GM12878 (cell line): ENCODE measurements around the gene SVIL. TPM values are rescaled to one million over a fixed set of nuclear protein-coding genes. Genes with fewer than 3 reads are reported as not detected.

Experiments
- ATAC-seq: fragments of 200-7000 bp; cut with Tn5 transposase; 3 replicates; pipeline ENCODE4 v1.9.1; 2020; ENCODE audit warnings: mild to moderate bottlenecking, moderate library complexity
- BruUV-seq: library from RNA; stranded (reverse); fragments of 400-500 nt; replicated peaks from 2 replicates; lab custom pipeline; 2021; lab: Mats Ljungman, UMichigan
- CTCF ChIA-PET: fragments of 300-600 bp; sonication (Branson Sonifier 250); formaldehyde crosslinking; extraction: SDS; loops from one replicate; lab custom pipeline; 2021; ENCODE audit warnings: inconsistent platforms; lab: Yijun Ruan, JAX
- POLR2A ChIA-PET: fragments of 350-600 bp; formaldehyde crosslinking; extraction: SDS; loops from one replicate; lab custom pipeline; 2021; ENCODE audit warnings: inconsistent platforms; lab: Charles Lee
- RAD21 ChIA-PET: fragments of 300-600 bp; sonication (Branson Sonifier 250); formaldehyde crosslinking; loops from one replicate; lab custom pipeline; 2023; ENCODE audit warnings: antibody characterized with exemption; ENCODE audit not compliant: unreplicated experiment; lab: Charles Lee
- SMC1A ChIA-PET: fragments of 300-600 bp; sonication (Branson Sonifier 250); formaldehyde crosslinking; loops from one replicate; lab custom pipeline; 2023; ENCODE audit not compliant: unreplicated experiment, uncharacterized antibody; lab: Charles Lee
- DNase-seq: peaks from one replicate; pipeline ENCODE4 v3.0.0-alpha.2; 2011; ENCODE audit warnings: low read depth, low spot score
- FAIRE-seq: peaks from 3 replicates; lab custom pipeline; 2011; peaks lifted over from hg19 to GRCh38; lab: Jason Lieb, UNC
- H2AFZ ChIP-seq: 2 replicates; pipeline ENCODE4 v1.6.0; 2011; ENCODE audit warnings: low read depth, low read length, control low read depth; ENCODE audit not compliant: control insufficient read depth
- H3K27ac ChIP-seq: 2 replicates; pipeline ENCODE4 v1.5.1; 2011; ENCODE audit warnings: control low read depth; ENCODE audit not compliant: control insufficient read depth, insufficient read depth
- H3K27me3 ChIP-seq, 2 experiments: replicated peaks in 1 of 2; 2 replicates each; pipeline versions ENCODE4 v1.6.0 to v1.6.1; 2011; ENCODE audit warnings: low read length in 1 of 2; ENCODE audit not compliant: control insufficient read depth in 2 of 2, insufficient read depth in 2 of 2
- H3K36me3 ChIP-seq, 2 experiments: 2 replicates each; pipeline ENCODE4 v1.5.1; 2011; ENCODE audit warnings: low read length in 1 of 2; ENCODE audit not compliant: control insufficient read depth in 2 of 2, insufficient read depth in 2 of 2
- H3K4me1 ChIP-seq: 2 replicates; pipeline ENCODE4 v1.6.1; 2011; ENCODE audit warnings: mild to moderate bottlenecking, low read length, moderate library complexity, mixed read lengths; ENCODE audit not compliant: control insufficient read depth, insufficient read depth
- H3K4me2 ChIP-seq: 2 replicates; pipeline ENCODE4 v1.6.0; 2011; ENCODE audit warnings: control low read depth; ENCODE audit not compliant: control insufficient read depth, insufficient read depth
- H3K4me3 ChIP-seq: fragments of 200-600 bp; sonication (generic); 2 replicates; pipeline ENCODE4 v1.5.1; 2016
- H3K79me2 ChIP-seq: 2 replicates; pipeline ENCODE4 v1.6.0; 2011; ENCODE audit warnings: low read length; ENCODE audit not compliant: control insufficient read depth, insufficient read depth
- H3K9ac ChIP-seq: 2 replicates; pipeline ENCODE4 v1.8.0; 2011; ENCODE audit warnings: low read length, control low read depth, mixed read lengths; ENCODE audit not compliant: control insufficient read depth, insufficient read depth
- H3K9me3 ChIP-seq: replicated peaks from 3 replicates; pipeline ENCODE4 v1.5.1; 2011; ENCODE audit warnings: mild to moderate bottlenecking, low read length; ENCODE audit not compliant: control insufficient read depth, insufficient read depth
- H4K20me1 ChIP-seq: 2 replicates; pipeline ENCODE4 v1.6.0; 2011; ENCODE audit not compliant: control insufficient read depth, insufficient read depth
- ATF7 ChIP-seq: fragments of 450-650 bp; IDR thresholded peaks from 2 replicates; pipeline ENCODE4 v1.6.1; 2016; ENCODE audit warnings: low read depth, mild to moderate bottlenecking
- CBFB ChIP-seq: IDR thresholded peaks from 2 replicates; pipeline ENCODE4 v1.6.1; 2016; ENCODE audit warnings: antibody characterized with exemption, low read depth
- GABPA ChIP-seq: IDR thresholded peaks from 2 replicates; pipeline ENCODE4 v1.6.1; 2014; ENCODE audit warnings: antibody characterized with exemption, low read depth, mild to moderate bottlenecking, inconsistent platforms
- LARP7 ChIP-seq: fragments of 450-650 bp; IDR thresholded peaks from 2 replicates; pipeline ENCODE4 v1.6.1; 2017; ENCODE audit warnings: mild to moderate bottlenecking
- NFXL1 ChIP-seq: fragments of 450-650 bp; IDR thresholded peaks from 2 replicates; pipeline ENCODE4 v1.6.1; 2017; ENCODE audit warnings: antibody characterized with exemption, mild to moderate bottlenecking, borderline replicate concordance
- NR2C1 ChIP-seq: fragments of 450-650 bp; IDR thresholded peaks from 2 replicates; pipeline ENCODE4 v1.6.1; 2017; ENCODE audit warnings: antibody characterized with exemption, mild to moderate bottlenecking, moderate library complexity
- PAX8 ChIP-seq: fragments of 450-650 bp; IDR thresholded peaks from 2 replicates; pipeline ENCODE4 v1.6.1; 2017; ENCODE audit warnings: mild to moderate bottlenecking, moderate library complexity
- RBBP5 ChIP-seq: fragments of 200-600 bp; sonication (generic); conservative IDR thresholded peaks from 2 replicates; pipeline ENCODE4 v1.6.1; 2016
- SMC3 ChIP-seq: IDR thresholded peaks from 2 replicates; pipeline ENCODE4 v1.6.1; 2011; ENCODE audit warnings: low read length, improper control_type of control experiment, borderline replicate concordance
- SP1 ChIP-seq: IDR thresholded peaks from one replicate; pipeline ENCODE4 v1.6.1; 2011; ENCODE audit warnings: low read depth, low read length
- STAT1 ChIP-seq: fragments of 450-650 bp; conservative IDR thresholded peaks from 2 replicates; pipeline ENCODE4 v1.6.1; 2014; ENCODE audit warnings: antibody characterized with exemption, mild to moderate bottlenecking
- WGBS: methylation state at CpG from one replicate; pipeline ENCODE4 v1.1.6; 2016; ENCODE audit warnings: low lambda C conversion rate; ENCODE audit not compliant: insufficient replicate concordance, insufficient coverage; ENCODE audit errors: missing lambda C conversion rate; 5-methylcytosine and 5-hydroxymethylcytosine counted together
- in situ Hi-C: fragments of 300-500 bp; cut with MboI; formaldehyde crosslinking; loops from 9 replicates; pipeline ENCODE4 v1.14.3; 2018; ENCODE audit warnings: mixed read lengths
- intact Hi-C: fragments of 100-400 bp; cut with micrococcal nuclease; formaldehyde crosslinking; loops from one replicate; pipeline ENCODE4 v1.14.2; 2022; ENCODE audit not compliant: unreplicated experiment
- polyA plus RNA-seq, 11 experiments: library from polyadenylated mRNA; depleted of rRNA in 4 of 11; unstranded in 6 of 11; stranded (reverse) in 5 of 11; fragments of >200 nt; fragmentation: Nextera tagmentation in 4 of 11; fragmentation: Illumina TruSeq in 1 of 11; extraction: Ambion mirVana in 4 of 11; extraction: Trizol in 1 of 11; gene quantifications; 1 replicate in 1 of 11; 2 replicates in 10 of 11; pipeline versions ENCODE4 v1.2.1 to v1.2.3, GENCODE V29; 2011 to 2016; ENCODE audit warnings: inconsistent platforms in 2 of 11, missing spikeins in 2 of 11, low read depth in 1 of 11
- total RNA-seq, 4 experiments: library from RNA; depleted of rRNA in 3 of 4; stranded (reverse); fragments of >200 nt in 3 of 4; fragmentation: Illumina TruSeq in 1 of 4; extraction: Trizol in 1 of 4; gene quantifications; 2 replicates each; pipeline versions ENCODE4 v1.2.1 to v1.2.3, GENCODE V29; 2013 to 2021
- TF ChIP-seq, protein P1 (sequence below): fragments of 450-650 bp; IDR thresholded peaks from 2 replicates; pipeline ENCODE4 v1.6.1; 2017; ENCODE audit warnings: mild to moderate bottlenecking
- TF ChIP-seq, protein P2 (sequence below): IDR thresholded peaks from 2 replicates; pipeline ENCODE4 v1.6.1; 2012; ENCODE audit warnings: improper control_type of control experiment, low read depth, low read length; ENCODE audit not compliant: insufficient replicate concordance
- TF ChIP-seq, protein P3 (sequence below): fragments of 150-350 bp; IDR thresholded peaks from 2 replicates; pipeline ENCODE4 v1.6.1; 2016; ENCODE audit warnings: low read depth, low read length

SVIL gene
- total and polyA plus RNA-seq, 10 of the 15 experiments (the other 5 are each of a cell fraction or from before 2014, with no cell fraction given), result 0.22 to 1.9 (median 0.87) TPM

- CTCF ChIA-PET, result interaction anchor here (0.8 kb wide), 1 partner anchor 12 kb away, joined by 3 read pairs; no protein-coding TSS in a partner anchor
- RAD21 ChIA-PET, result no interaction called here
Observed at GRCh38 chr10:29461042-29461441, 173.7 kb downstream of the SVIL start.

More at GRCh38 chr10:29461042-29461441, 173.7 kb downstream of the SVIL start:
- intact Hi-C loops, result no loop called here
- DNase-seq (no peak), FAIRE-seq (no peak), ATAC-seq (no peak)
- Histone ChIP-seq H3K4me3 (no peak overlapping the region), H3K9me3 (no peaks in the 10 kb centered on the region; the same call in 2 of the 3 replicates), H2AFZ (no peak overlapping the region), H3K27me3 (no peaks in the 10 kb centered on the region), H3K9ac (no peak overlapping the region), H3K4me1 (no peaks in the 10 kb centered on the region), H3K4me2 (no peak overlapping the region), H3K79me2 (no peaks in the 10 kb centered on the region), H3K27ac (no peak overlapping the region), H3K36me3 (no peaks in the 10 kb centered on the region), H4K20me1 (no peaks in the 10 kb centered on the region)
- SMC1A ChIA-PET, result no interaction called here
- POLR2A ChIA-PET, result no interaction called here
- in situ Hi-C loops, result no loop called here
- WGBS, result 83% methylated on average over 5 of the region's 5 CpGs
- no TSS peak for BruUV-seq
- TF ChIP-seq LARP7, result no peak
- TF ChIP-seq, protein P1, sequence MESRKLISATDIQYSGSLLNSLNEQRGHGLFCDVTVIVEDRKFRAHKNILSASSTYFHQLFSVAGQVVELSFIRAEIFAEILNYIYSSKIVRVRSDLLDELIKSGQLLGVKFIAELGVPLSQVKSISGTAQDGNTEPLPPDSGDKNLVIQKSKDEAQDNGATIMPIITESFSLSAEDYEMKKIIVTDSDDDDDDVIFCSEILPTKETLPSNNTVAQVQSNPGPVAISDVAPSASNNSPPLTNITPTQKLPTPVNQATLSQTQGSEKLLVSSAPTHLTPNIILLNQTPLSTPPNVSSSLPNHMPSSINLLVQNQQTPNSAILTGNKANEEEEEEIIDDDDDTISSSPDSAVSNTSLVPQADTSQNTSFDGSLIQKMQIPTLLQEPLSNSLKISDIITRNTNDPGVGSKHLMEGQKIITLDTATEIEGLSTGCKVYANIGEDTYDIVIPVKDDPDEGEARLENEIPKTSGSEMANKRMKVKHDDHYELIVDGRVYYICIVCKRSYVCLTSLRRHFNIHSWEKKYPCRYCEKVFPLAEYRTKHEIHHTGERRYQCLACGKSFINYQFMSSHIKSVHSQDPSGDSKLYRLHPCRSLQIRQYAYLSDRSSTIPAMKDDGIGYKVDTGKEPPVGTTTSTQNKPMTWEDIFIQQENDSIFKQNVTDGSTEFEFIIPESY, result no peak
- no peak for TF ChIP-seq GABPA
- TF ChIP-seq NR2C1, result no peak
- TF ChIP-seq, protein P2, sequence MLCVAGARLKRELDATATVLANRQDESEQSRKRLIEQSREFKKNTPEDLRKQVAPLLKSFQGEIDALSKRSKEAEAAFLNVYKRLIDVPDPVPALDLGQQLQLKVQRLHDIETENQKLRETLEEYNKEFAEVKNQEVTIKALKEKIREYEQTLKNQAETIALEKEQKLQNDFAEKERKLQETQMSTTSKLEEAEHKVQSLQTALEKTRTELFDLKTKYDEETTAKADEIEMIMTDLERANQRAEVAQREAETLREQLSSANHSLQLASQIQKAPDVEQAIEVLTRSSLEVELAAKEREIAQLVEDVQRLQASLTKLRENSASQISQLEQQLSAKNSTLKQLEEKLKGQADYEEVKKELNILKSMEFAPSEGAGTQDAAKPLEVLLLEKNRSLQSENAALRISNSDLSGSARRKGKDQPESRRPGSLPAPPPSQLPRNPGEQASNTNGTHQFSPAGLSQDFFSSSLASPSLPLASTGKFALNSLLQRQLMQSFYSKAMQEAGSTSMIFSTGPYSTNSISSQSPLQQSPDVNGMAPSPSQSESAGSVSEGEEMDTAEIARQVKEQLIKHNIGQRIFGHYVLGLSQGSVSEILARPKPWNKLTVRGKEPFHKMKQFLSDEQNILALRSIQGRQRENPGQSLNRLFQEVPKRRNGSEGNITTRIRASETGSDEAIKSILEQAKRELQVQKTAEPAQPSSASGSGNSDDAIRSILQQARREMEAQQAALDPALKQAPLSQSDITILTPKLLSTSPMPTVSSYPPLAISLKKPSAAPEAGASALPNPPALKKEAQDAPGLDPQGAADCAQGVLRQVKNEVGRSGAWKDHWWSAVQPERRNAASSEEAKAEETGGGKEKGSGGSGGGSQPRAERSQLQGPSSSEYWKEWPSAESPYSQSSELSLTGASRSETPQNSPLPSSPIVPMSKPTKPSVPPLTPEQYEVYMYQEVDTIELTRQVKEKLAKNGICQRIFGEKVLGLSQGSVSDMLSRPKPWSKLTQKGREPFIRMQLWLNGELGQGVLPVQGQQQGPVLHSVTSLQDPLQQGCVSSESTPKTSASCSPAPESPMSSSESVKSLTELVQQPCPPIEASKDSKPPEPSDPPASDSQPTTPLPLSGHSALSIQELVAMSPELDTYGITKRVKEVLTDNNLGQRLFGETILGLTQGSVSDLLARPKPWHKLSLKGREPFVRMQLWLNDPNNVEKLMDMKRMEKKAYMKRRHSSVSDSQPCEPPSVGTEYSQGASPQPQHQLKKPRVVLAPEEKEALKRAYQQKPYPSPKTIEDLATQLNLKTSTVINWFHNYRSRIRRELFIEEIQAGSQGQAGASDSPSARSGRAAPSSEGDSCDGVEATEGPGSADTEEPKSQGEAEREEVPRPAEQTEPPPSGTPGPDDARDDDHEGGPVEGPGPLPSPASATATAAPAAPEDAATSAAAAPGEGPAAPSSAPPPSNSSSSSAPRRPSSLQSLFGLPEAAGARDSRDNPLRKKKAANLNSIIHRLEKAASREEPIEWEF, result no peak
- no peak for TF ChIP-seq STAT1
- TF ChIP-seq RBBP5, result no peak
- no peak for TF ChIP-seq CBFB
- TF ChIP-seq, protein P3, sequence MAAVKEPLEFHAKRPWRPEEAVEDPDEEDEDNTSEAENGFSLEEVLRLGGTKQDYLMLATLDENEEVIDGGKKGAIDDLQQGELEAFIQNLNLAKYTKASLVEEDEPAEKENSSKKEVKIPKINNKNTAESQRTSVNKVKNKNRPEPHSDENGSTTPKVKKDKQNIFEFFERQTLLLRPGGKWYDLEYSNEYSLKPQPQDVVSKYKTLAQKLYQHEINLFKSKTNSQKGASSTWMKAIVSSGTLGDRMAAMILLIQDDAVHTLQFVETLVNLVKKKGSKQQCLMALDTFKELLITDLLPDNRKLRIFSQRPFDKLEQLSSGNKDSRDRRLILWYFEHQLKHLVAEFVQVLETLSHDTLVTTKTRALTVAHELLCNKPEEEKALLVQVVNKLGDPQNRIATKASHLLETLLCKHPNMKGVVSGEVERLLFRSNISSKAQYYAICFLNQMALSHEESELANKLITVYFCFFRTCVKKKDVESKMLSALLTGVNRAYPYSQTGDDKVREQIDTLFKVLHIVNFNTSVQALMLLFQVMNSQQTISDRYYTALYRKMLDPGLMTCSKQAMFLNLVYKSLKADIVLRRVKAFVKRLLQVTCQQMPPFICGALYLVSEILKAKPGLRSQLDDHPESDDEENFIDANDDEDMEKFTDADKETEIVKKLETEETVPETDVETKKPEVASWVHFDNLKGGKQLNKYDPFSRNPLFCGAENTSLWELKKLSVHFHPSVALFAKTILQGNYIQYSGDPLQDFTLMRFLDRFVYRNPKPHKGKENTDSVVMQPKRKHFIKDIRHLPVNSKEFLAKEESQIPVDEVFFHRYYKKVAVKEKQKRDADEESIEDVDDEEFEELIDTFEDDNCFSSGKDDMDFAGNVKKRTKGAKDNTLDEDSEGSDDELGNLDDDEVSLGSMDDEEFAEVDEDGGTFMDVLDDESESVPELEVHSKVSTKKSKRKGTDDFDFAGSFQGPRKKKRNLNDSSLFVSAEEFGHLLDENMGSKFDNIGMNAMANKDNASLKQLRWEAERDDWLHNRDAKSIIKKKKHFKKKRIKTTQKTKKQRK, result no peak
- no peak for TF ChIP-seq SP1
- TF ChIP-seq SMC3, result no peak
- TF ChIP-seq ATF7, result no peak
- TF ChIP-seq PAX8, result no peak
- no peak for TF ChIP-seq NFXL1
